ENCODE measurements around the gene TFEB. TPM values are rescaled to one million over a fixed set of nuclear protein-coding genes. Genes with fewer than 3 reads are reported as not detected.

TFEB gene
- total RNA-seq, 1 experiment from 2014 or later, result 1.8 TPM

DNA sequence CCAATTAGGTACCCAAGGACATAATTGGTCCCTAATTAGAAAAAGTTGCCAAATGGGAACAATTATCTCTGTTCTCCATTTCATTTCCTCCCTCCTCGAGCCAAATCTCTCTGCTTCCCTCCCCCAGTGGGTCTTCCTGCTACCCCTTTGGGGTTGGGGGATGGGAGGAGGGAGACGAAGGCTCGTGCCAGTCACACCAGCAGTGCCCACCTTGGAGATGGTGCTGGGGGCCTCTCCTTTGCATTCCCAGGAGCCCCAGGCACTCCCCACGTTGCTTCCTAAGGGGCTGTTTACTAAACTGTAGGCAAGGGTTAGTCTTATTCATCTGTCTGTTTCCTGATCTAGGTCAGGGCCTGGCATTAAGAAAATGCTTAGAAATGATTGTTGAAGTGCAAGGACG is 64.0 kb downstream of the TFEB start:
- no TSS peak for BruUV-seq (replicated peaks)
- no peak overlapping the region for H3K27ac ChIP-seq (ENCODE audit: low read depth, low read length, poor library complexity, severe bottlenecking)
- TF ChIP-seq EZH2 (IDR thresholded peaks at IDR 0.05; ENCODE audit: borderline replicate concordance, low read depth, low read length, poor library complexity, severe bottlenecking), result no peak
- TF ChIP-seq, protein P1, sequence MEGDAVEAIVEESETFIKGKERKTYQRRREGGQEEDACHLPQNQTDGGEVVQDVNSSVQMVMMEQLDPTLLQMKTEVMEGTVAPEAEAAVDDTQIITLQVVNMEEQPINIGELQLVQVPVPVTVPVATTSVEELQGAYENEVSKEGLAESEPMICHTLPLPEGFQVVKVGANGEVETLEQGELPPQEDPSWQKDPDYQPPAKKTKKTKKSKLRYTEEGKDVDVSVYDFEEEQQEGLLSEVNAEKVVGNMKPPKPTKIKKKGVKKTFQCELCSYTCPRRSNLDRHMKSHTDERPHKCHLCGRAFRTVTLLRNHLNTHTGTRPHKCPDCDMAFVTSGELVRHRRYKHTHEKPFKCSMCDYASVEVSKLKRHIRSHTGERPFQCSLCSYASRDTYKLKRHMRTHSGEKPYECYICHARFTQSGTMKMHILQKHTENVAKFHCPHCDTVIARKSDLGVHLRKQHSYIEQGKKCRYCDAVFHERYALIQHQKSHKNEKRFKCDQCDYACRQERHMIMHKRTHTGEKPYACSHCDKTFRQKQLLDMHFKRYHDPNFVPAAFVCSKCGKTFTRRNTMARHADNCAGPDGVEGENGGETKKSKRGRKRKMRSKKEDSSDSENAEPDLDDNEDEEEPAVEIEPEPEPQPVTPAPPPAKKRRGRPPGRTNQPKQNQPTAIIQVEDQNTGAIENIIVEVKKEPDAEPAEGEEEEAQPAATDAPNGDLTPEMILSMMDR (conservative IDR thresholded peaks at IDR 0.05; ENCODE audit: low read depth, low read length), result no peak
- DNase-seq (ENCODE audit: low spot score), result no peak
- H3K27me3 ChIP-seq (replicated peaks; ENCODE audit: insufficient read depth, low read depth, low read length, poor library complexity), result no peaks in the 10 kb centered on the region
- H3K4me3 ChIP-seq (ENCODE audit: low read depth, low read length, poor library complexity, severe bottlenecking), result no peak overlapping the region
- POLR2A ChIA-PET (ENCODE audit: low non-redundant PET), result no interaction called here
- H3K9me3 ChIP-seq (ENCODE audit: low read depth, low read length, poor library complexity, severe bottlenecking), result no peaks in the 10 kb centered on the region
- H3K4me1 ChIP-seq (ENCODE audit: insufficient read depth, low read length, poor library complexity, severe bottlenecking), result peaks cover 9% of the 10 kb centered on the region
- intact Hi-C loops (cut with micrococcal nuclease; ENCODE audit: unreplicated experiment), result no loop called here
- no peaks in the 10 kb centered on the region for H3K36me3 ChIP-seq (ENCODE audit: insufficient read depth, low read length, poor library complexity, severe bottlenecking)
- CTCF ChIA-PET, result no interaction called here

DNA sequence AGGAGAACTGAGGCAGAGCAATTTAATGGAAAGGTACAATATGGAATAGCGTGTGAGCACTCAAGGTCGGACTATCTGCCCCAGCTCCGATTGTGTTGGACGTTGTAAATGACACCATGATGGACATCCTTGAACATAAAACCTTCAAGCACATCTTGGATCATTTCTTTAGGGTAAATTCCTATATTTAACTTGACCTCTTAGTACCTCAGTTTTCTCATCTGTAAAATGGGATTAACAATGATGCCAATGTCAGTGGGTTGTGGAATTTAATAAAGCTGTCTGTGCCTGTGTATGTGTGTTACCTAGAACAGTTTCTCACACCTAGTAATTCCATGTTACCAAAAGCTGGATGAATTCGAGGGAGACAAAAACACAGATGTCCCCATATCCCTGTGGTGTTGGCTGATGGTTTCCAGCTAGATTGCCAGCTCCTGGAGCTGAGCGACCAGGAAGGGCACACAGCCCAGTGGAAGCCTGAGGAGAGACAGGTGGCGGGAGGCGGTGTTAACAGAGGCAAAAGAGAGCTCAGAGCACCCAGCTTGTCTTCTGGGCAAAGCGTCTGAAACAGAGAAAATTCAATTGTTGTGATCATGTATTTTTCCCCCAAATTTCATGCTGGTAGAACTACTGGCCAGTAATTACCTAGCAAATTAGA is 64.6 kb downstream of the TFEB start:
- H3K4me3 ChIP-seq (ENCODE audit: low read depth, low read length, poor library complexity, severe bottlenecking), result no peak overlapping the region
- H3K36me3 ChIP-seq (ENCODE audit: insufficient read depth, low read length, poor library complexity, severe bottlenecking), result no peaks in the 10 kb centered on the region
- ChIA-PET POLR2A (ENCODE audit: low non-redundant PET) (no interaction called here), CTCF (no interaction called here)
- no peak overlapping the region for H3K27ac ChIP-seq (ENCODE audit: low read depth, low read length, poor library complexity, severe bottlenecking)
- intact Hi-C loops (cut with micrococcal nuclease; ENCODE audit: unreplicated experiment), result no loop called here
- TF ChIP-seq, protein P1 (conservative IDR thresholded peaks at IDR 0.05; ENCODE audit: low read depth, low read length), result no peak
- no peaks in the 10 kb centered on the region for H3K27me3 ChIP-seq (replicated peaks; ENCODE audit: insufficient read depth, low read depth, low read length, poor library complexity)
- DNase-seq (ENCODE audit: low spot score), result no peak
- no peaks in the 10 kb centered on the region for H3K9me3 ChIP-seq (ENCODE audit: low read depth, low read length, poor library complexity, severe bottlenecking)
- no TSS peak for BruUV-seq (replicated peaks)
- H3K4me1 ChIP-seq (ENCODE audit: insufficient read depth, low read length, poor library complexity, severe bottlenecking), result peaks cover 9% of the 10 kb centered on the region

DNA sequence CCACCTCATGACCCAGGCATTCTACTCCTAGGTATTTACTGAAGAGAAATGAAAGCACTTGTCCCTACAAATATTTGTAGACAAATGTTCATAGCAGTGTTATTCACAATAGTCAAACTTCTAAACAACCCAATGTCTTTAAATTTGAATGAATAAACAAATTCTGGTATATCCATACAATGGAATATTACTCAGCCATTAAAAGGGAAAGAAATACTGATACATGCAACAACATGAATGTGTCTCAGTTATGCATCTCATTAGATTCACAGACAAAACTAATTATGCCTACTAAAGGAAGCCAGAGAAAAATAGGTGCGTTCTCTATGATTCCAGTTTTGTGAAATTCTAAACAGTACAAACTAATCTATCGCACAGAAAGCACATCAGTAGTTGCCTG is 66.4 kb downstream of the TFEB start:
- ChIA-PET CTCF (no interaction called here), POLR2A (ENCODE audit: low non-redundant PET) (no interaction called here)
- no peaks in the 10 kb centered on the region for H3K36me3 ChIP-seq (ENCODE audit: insufficient read depth, low read length, poor library complexity, severe bottlenecking)
- peaks cover 8% of the 10 kb centered on the region for H3K4me1 ChIP-seq (ENCODE audit: insufficient read depth, low read length, poor library complexity, severe bottlenecking)
- no peaks in the 10 kb centered on the region for H3K27me3 ChIP-seq (replicated peaks; ENCODE audit: insufficient read depth, low read depth, low read length, poor library complexity)
- BruUV-seq (replicated peaks), result no TSS peak
- no peak for DNase-seq (ENCODE audit: low spot score)
- no peak overlapping the region for H3K27ac ChIP-seq (ENCODE audit: low read depth, low read length, poor library complexity, severe bottlenecking)
- H3K4me3 ChIP-seq (ENCODE audit: low read depth, low read length, poor library complexity, severe bottlenecking), result no peak overlapping the region
- no peaks in the 10 kb centered on the region for H3K9me3 ChIP-seq (ENCODE audit: low read depth, low read length, poor library complexity, severe bottlenecking)
- intact Hi-C loops (cut with micrococcal nuclease; ENCODE audit: unreplicated experiment), result no loop called here
- TF ChIP-seq, protein P1 (conservative IDR thresholded peaks at IDR 0.05; ENCODE audit: low read depth, low read length), result no peak
- no peak for TF ChIP-seq EZH2 (IDR thresholded peaks at IDR 0.05; ENCODE audit: borderline replicate concordance, low read depth, low read length, poor library complexity, severe bottlenecking)
